ENCODE data around the gene ZNF511.

- TF ChIP-seq CTCF (IDR thresholded peaks at IDR 0.05 in 2 of 3, conservative IDR thresholded peaks at IDR 0.05 in 1 of 3; ENCODE audit: borderline replicate concordance in 1 of 3, insufficient read depth in 1 of 3, low read depth in 2 of 3, low read length in 2 of 3) (no peak), SP1 (IDR thresholded peaks at IDR 0.05; ENCODE audit: low read depth) (no peak), TCF7L2 (IDR thresholded peaks at IDR 0.05; ENCODE audit: borderline replicate concordance, extremely low read depth, insufficient read depth, insufficient read length) (no peak), YY1 (IDR thresholded peaks at IDR 0.05; ENCODE audit: extremely low read depth, insufficient replicate concordance, low read depth, low read length) (no peak), SIN3A (IDR thresholded peaks at IDR 0.05; ENCODE audit: low read depth) (no peak), POLR2AphosphoS5 (IDR thresholded peaks at IDR 0.05; ENCODE audit: low read depth, low read length) (no peak), SRF (IDR thresholded peaks at IDR 0.05; ENCODE audit: low read depth) (no peak), POLR2A (IDR thresholded peaks at IDR 0.05; ENCODE audit: borderline replicate concordance, extremely low read depth, insufficient read depth, insufficient read length) (no peak), JUND (IDR thresholded peaks at IDR 0.05) (no peak), ZNF274 (IDR thresholded peaks at IDR 0.05; ENCODE audit: low read depth, low read length) (no peak), EZH2phosphoT487 (IDR thresholded peaks at IDR 0.05; ENCODE audit: borderline replicate concordance) (no peak), ATF3 (IDR thresholded peaks at IDR 0.05) (no peak)
Measured at GRCh38 chr10:133299738-133300137, 9.0 kb upstream of the ZNF511 start.

Measured in HCT116 (cell line).